ENCODE measurements around the gene IDH3A.
"Not testable (repeated sequence)": the region's sequence is repeated elsewhere in the genome, so short reads cannot be mapped to it uniquely, and the experiment has no call there.

The IDH3A gene

GRCh38 chr15:78151075-78151474 lies 1.9 kb downstream of the IDH3A start:
- H3K9me3 ChIP-seq (ENCODE audit: control insufficient read depth in 1 of 2, low read length in 2 of 2); H3K4me3 ChIP-seq (ENCODE audit: low read depth in 1 of 2, low read length in 2 of 2); H3K27ac ChIP-seq (ENCODE audit: low read length); H3K27me3 ChIP-seq (ENCODE audit: low read depth, low read length); H3K36me3 ChIP-seq (ENCODE audit: control insufficient read depth in 1 of 2, insufficient read depth in 2 of 2, low read length in 2 of 2): not testable (repeated sequence)
- peaks cover 12 to 14% of the 10 kb centered on the region in 2 donors for H3K4me1 ChIP-seq (ENCODE audit: control insufficient read depth in 1 of 2, insufficient read depth in 2 of 2, low read length in 2 of 2)

DNA sequence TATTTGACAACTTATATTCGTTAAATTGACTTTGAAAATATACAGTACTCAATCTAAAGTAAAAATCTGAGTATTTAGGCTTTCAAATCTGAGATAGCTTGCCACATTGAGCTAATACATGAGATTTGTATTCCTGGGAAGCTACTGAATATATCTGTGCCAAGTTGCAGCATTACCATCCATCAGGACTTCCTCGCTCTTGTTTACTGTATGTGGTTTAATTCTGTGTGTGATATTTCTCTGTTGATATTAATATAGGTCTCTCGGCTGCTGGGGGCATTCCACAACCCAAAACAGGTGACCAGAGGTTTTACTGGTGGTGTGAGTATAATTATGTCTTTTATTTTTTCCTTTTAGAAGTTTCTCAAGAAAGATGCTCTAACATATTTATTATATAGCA lies 5.8 kb downstream of the IDH3A start:
- H3K27me3 ChIP-seq (ENCODE audit: low read depth, low read length) = no peaks in the 10 kb centered on the region
- H3K36me3 ChIP-seq (ENCODE audit: control insufficient read depth in 1 of 2, insufficient read depth in 2 of 2, low read length in 2 of 2) = peaks cover 13 to 18% of the 10 kb centered on the region in 2 donors
- H3K9me3 ChIP-seq (ENCODE audit: control insufficient read depth in 1 of 2, low read length in 2 of 2) = no peaks in the 10 kb centered on the region
- H3K4me1 ChIP-seq (ENCODE audit: control insufficient read depth in 1 of 2, insufficient read depth in 2 of 2, low read length in 2 of 2) = peaks cover 11 to 13% of the 10 kb centered on the region in 2 donors
- H3K4me3 ChIP-seq (ENCODE audit: low read depth in 1 of 2, low read length in 2 of 2) = no peak overlapping the region
- H3K27ac ChIP-seq (ENCODE audit: low read length) = no peak overlapping the region

- peaks cover 6 to 8% of the 10 kb centered on the region in 2 donors for H3K4me1 ChIP-seq (ENCODE audit: control insufficient read depth in 1 of 2, insufficient read depth in 2 of 2, low read length in 2 of 2)
- peak overlapping the region; percentile 20 for H3K27ac ChIP-seq (ENCODE audit: low read length)
- H3K27me3 ChIP-seq (ENCODE audit: low read depth, low read length) = no peaks in the 10 kb centered on the region
- H3K9me3 ChIP-seq (ENCODE audit: control insufficient read depth in 1 of 2, low read length in 2 of 2) = no peaks in the 10 kb centered on the region
- H3K36me3 ChIP-seq (ENCODE audit: control insufficient read depth in 1 of 2, insufficient read depth in 2 of 2, low read length in 2 of 2) = peaks cover 16 to 21% of the 10 kb centered on the region in 2 donors
- no peak overlapping the region for H3K4me3 ChIP-seq (ENCODE audit: low read depth in 1 of 2, low read length in 2 of 2)
These were observed 6.3 kb downstream of the IDH3A start for GRCh38 chr15:78155355-78155939.

GRCh38 chr15:78156653-78157052 lies 7.5 kb downstream of the IDH3A start:
- H3K27ac ChIP-seq (ENCODE audit: low read length) = no peak overlapping the region
- no peak overlapping the region for H3K4me3 ChIP-seq (ENCODE audit: low read depth in 1 of 2, low read length in 2 of 2)
- H3K36me3 ChIP-seq (ENCODE audit: control insufficient read depth in 1 of 2, insufficient read depth in 2 of 2, low read length in 2 of 2) = peaks cover 26 to 27% of the 10 kb centered on the region in 2 donors
- H3K27me3 ChIP-seq (ENCODE audit: low read depth, low read length) = no peaks in the 10 kb centered on the region
- no peaks in the 10 kb centered on the region for H3K9me3 ChIP-seq (ENCODE audit: control insufficient read depth in 1 of 2, low read length in 2 of 2)
- peaks cover 6 to 7% of the 10 kb centered on the region in 2 donors for H3K4me1 ChIP-seq (ENCODE audit: control insufficient read depth in 1 of 2, insufficient read depth in 2 of 2, low read length in 2 of 2)

DNA sequence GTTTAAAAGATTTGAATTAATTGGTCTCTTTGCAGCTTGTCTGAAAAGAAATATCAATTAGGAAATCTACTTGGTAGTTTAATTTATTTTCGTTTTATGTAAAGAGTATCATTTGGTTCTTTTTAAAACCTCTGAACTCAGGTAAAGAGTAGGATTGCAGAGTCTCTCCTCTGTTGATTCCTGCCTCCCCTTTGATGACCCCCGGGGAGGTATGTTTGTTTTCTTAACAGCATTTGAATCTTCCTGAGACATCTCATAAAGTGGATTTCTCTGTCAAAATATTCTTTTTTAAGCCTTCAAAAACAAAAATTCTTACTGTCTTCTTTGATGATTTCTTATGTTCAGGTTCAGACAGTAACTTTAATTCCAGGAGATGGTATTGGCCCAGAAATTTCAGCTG lies 8.0 kb downstream of the IDH3A start:
- Histone ChIP-seq H3K4me1 (ENCODE audit: control insufficient read depth in 1 of 2, insufficient read depth in 2 of 2, low read length in 2 of 2) (peaks cover 6 to 7% of the 10 kb centered on the region in 2 donors), H3K4me3 (ENCODE audit: low read depth in 1 of 2, low read length in 2 of 2) (no peak overlapping the region), H3K27ac (ENCODE audit: low read length) (no peak overlapping the region), H3K27me3 (ENCODE audit: low read depth, low read length) (no peaks in the 10 kb centered on the region), H3K36me3 (ENCODE audit: control insufficient read depth in 1 of 2, insufficient read depth in 2 of 2, low read length in 2 of 2) (peaks cover 31 to 33% of the 10 kb centered on the region in 2 donors), H3K9me3 (ENCODE audit: control insufficient read depth in 1 of 2, low read length in 2 of 2) (no peaks in the 10 kb centered on the region)

- Histone ChIP-seq H3K36me3 (ENCODE audit: control insufficient read depth in 1 of 2, insufficient read depth in 2 of 2, low read length in 2 of 2) (peaks cover 45 to 48% of the 10 kb centered on the region in 2 donors), H3K9me3 (ENCODE audit: control insufficient read depth in 1 of 2, low read length in 2 of 2) (no peaks in the 10 kb centered on the region), H3K4me1 (ENCODE audit: control insufficient read depth in 1 of 2, insufficient read depth in 2 of 2, low read length in 2 of 2) (peaks cover 6 to 7% of the 10 kb centered on the region in 2 donors), H3K27ac (ENCODE audit: low read length) (no peak overlapping the region), H3K27me3 (ENCODE audit: low read depth, low read length) (no peaks in the 10 kb centered on the region), H3K4me3 (ENCODE audit: low read depth in 1 of 2, low read length in 2 of 2) (no peak overlapping the region)
These were observed 10.2 kb downstream of the IDH3A start for GRCh38 chr15:78159395-78159794.

GRCh38 chr15:78162038-78162437 lies 12.9 kb downstream of the IDH3A start:
- Histone ChIP-seq H3K9me3 (ENCODE audit: control insufficient read depth in 1 of 2, low read length in 2 of 2) (no peaks in the 10 kb centered on the region), H3K27ac (ENCODE audit: low read length) (no peak overlapping the region), H3K4me1 (ENCODE audit: control insufficient read depth in 1 of 2, insufficient read depth in 2 of 2, low read length in 2 of 2) (no peaks in the 10 kb centered on the region), H3K36me3 (ENCODE audit: control insufficient read depth in 1 of 2, insufficient read depth in 2 of 2, low read length in 2 of 2) (peaks cover 54 to 65% of the 10 kb centered on the region in 2 donors), H3K4me3 (ENCODE audit: low read depth in 1 of 2, low read length in 2 of 2) (no peak overlapping the region), H3K27me3 (ENCODE audit: low read depth, low read length) (no peaks in the 10 kb centered on the region)

DNA sequence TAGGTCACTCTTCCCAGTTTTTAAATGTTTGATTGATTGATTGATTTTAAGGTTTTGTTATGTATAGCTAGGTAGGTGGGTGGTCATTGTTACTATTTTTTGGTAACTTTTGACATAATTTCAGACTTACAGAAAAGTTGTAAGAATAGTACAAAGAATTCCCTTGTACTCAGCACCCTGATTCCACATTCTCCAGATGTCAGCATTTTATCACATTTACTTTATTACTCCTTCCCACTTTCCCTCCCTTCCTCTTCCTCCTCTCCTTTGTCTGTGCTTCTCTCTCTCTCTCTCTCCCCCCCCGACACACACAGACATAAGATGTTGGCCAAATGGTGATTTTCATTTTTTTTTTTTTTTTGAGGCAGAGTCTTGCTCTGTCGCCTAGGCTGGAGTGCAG lies 14.8 kb downstream of the IDH3A start:
- peaks cover 59 to 85% of the 10 kb centered on the region in 2 donors for H3K36me3 ChIP-seq (ENCODE audit: control insufficient read depth in 1 of 2, insufficient read depth in 2 of 2, low read length in 2 of 2)

DNA sequence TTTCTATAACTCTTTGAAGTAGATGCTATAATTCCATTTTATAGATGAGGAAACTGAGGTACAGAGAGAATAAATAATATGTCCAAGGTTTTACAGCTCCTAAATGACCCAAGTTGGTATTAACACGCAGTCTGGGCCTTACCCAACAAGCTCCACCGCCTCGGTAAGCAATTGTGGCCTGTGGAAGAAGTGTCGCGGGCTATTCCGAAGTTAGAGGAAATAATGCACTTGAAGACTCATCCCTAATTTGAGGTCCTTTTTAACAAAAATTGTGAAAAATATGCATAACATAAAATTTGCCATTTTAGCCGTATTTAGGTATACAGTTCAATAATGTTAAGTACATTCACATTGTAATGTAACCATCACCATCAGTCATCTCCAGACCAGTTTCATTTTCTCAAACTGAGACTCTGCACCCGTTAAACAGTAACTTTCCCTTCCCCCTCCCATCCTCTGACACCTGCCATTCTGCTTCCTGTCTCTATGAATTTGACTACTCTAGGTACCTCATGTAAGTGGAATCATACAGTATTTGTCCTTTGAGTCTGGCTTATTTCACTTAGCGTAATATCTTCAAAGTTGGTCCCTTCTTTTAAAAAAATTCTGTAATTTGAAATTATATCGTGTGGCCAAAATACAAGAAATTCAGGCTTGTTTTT lies 18.2 kb downstream of the IDH3A start:
- H3K27ac ChIP-seq (ENCODE audit: low read length) = no peak overlapping the region
- peaks cover 73 to 88% of the 10 kb centered on the region in 2 donors for H3K36me3 ChIP-seq (ENCODE audit: control insufficient read depth in 1 of 2, insufficient read depth in 2 of 2, low read length in 2 of 2)
- H3K27me3 ChIP-seq (ENCODE audit: low read depth, low read length) = no peaks in the 10 kb centered on the region
- no peak overlapping the region for H3K4me3 ChIP-seq (ENCODE audit: low read depth in 1 of 2, low read length in 2 of 2)
- no peaks in the 10 kb centered on the region for H3K9me3 ChIP-seq (ENCODE audit: control insufficient read depth in 1 of 2, low read length in 2 of 2)
- no peaks in the 10 kb centered on the region for H3K4me1 ChIP-seq (ENCODE audit: control insufficient read depth in 1 of 2, insufficient read depth in 2 of 2, low read length in 2 of 2)

More for the DNA sequence above, 14.8 kb downstream of the IDH3A start:
- Histone ChIP-seq H3K4me3 (ENCODE audit: low read depth in 1 of 2, low read length in 2 of 2) (no peak overlapping the region), H3K27me3 (ENCODE audit: low read depth, low read length) (no peaks in the 10 kb centered on the region), H3K27ac (ENCODE audit: low read length) (no peak overlapping the region), H3K4me1 (ENCODE audit: control insufficient read depth in 1 of 2, insufficient read depth in 2 of 2, low read length in 2 of 2) (no peaks in the 10 kb centered on the region), H3K9me3 (ENCODE audit: control insufficient read depth in 1 of 2, low read length in 2 of 2) (no peaks in the 10 kb centered on the region)

DNA sequence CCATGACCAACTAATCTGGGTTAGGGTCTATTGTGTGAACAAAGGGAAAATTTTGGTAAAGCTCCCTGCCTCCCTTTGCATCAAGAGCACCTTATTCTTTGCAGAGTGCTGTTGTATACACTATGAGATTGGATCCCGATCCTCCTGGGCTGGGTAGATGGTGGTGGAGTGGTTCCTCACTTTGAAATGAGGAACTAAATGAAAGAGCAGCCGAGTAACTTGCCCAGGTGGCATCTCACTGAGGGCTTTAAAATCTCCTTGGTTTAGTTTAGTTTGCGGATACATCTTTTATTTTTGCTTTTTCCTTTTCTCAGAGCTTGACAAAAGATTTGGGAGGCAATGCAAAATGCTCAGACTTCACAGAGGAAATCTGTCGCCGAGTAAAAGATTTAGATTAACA lies 19.4 kb downstream of the IDH3A start:
- H3K27me3 ChIP-seq (ENCODE audit: low read depth, low read length) = no peaks in the 10 kb centered on the region
- no peak overlapping the region for H3K27ac ChIP-seq (ENCODE audit: low read length)
- no peak overlapping the region for H3K4me3 ChIP-seq (ENCODE audit: low read depth in 1 of 2, low read length in 2 of 2)
- no peaks in the 10 kb centered on the region for H3K9me3 ChIP-seq (ENCODE audit: control insufficient read depth in 1 of 2, low read length in 2 of 2)
- peaks cover 72 to 87% of the 10 kb centered on the region in 2 donors for H3K36me3 ChIP-seq (ENCODE audit: control insufficient read depth in 1 of 2, insufficient read depth in 2 of 2, low read length in 2 of 2)
- no peaks in the 10 kb centered on the region for H3K4me1 ChIP-seq (ENCODE audit: control insufficient read depth in 1 of 2, insufficient read depth in 2 of 2, low read length in 2 of 2)

DNA sequence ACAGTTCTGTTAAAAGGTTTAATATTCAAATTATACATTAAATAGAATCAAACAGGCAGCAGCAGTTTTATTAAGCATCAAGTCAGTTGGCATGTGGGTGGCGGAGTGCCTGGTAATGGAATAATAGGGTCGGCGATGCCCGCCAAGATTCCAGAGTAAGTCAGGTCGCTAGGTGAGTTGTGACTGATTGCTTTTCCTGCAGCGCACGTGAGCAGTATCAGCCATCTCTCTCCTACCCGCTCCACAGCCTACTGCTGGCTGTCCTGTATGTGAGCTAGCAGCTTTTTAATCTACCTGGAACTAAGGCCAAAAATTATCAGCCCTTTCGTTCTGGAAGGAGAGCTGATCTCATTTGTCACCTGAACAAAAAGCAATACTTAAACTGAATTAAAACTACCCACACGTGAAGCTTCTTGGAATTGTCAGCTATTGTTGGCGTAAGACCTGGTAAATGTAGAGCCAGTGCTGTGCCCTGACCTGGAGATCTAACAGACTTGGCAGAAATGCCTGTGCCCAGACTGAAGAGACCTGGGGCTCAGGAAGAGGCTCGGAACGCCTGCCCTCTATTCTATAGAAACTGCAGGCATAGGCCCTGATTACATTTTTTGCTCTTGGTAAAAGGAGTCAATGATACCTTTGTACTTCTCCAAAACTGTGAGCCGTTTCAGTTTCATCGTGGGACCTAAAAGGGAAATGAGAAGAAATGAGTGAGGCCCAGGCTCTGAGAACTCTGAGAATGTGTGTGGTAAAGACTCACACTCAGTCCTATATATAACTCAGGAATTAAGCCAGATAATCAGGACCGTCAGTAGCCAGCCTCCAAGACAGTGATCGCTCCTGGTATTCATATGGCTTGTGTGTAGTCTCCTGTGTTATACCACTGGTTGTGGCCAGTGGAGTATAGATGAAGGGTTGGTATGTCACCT lies 21.9 kb downstream of the IDH3A start:
- Histone ChIP-seq H3K4me1 (ENCODE audit: control insufficient read depth in 1 of 2, insufficient read depth in 2 of 2, low read length in 2 of 2) (no peaks in the 10 kb centered on the region), H3K27ac (ENCODE audit: low read length) (no peak overlapping the region), H3K4me3 (ENCODE audit: low read depth in 1 of 2, low read length in 2 of 2) (no peak overlapping the region), H3K36me3 (ENCODE audit: control insufficient read depth in 1 of 2, insufficient read depth in 2 of 2, low read length in 2 of 2) (peaks cover 52 to 72% of the 10 kb centered on the region in 2 donors), H3K9me3 (ENCODE audit: control insufficient read depth in 1 of 2, low read length in 2 of 2) (no peaks in the 10 kb centered on the region), H3K27me3 (ENCODE audit: low read depth, low read length) (no peaks in the 10 kb centered on the region)

Measured in muscle layer of duodenum (tissue), 2 donors.